Left ventricle myocardium inferior (tissue), 1 donor: ENCODE results near the gene FGF23. TPM values are rescaled to one million over a fixed set of nuclear protein-coding genes. Genes with fewer than 3 reads are reported as not detected.

ENCODE experiments used
- DNase-seq: peaks from one replicate; pipeline ENCODE4 v3.0.0-alpha.2; 2020
- H3K27ac ChIP-seq: fragments of 200-600 bp; replicated peaks from 2 replicates; pipeline ENCODE4 v1.8.0; 2021
- H3K27me3 ChIP-seq: fragments of 200-600 bp; 2 replicates; pipeline ENCODE4 v1.8.0; 2021; ENCODE audit warnings: low read depth
- H3K36me3 ChIP-seq: fragments of 200-600 bp; 2 replicates; pipeline ENCODE4 v1.8.0; 2021
- H3K4me1 ChIP-seq: fragments of 200-600 bp; 2 replicates; pipeline ENCODE4 v1.8.0; 2021
- H3K4me3 ChIP-seq: fragments of 200-600 bp; 2 replicates; pipeline ENCODE4 v1.8.0; 2021; ENCODE audit warnings: mild to moderate bottlenecking, moderate library complexity
- H3K9me3 ChIP-seq: fragments of 200-600 bp; replicated peaks from 2 replicates; pipeline ENCODE4 v1.8.0; 2021
- CTCF ChIP-seq: fragments of 200-600 bp; IDR thresholded peaks from 2 replicates; pipeline ENCODE4 v1.8.0; 2021; ENCODE audit warnings: antibody characterized with exemption, mild to moderate bottlenecking, borderline replicate concordance
- intact Hi-C: fragments of 100-400 bp; cut with micrococcal nuclease; formaldehyde crosslinking; loops from one replicate; pipeline ENCODE4 v1.11.0; 2022
- total RNA-seq: library from RNA; stranded (reverse); fragmentation: NEBNext Ultra II Directional; extraction: Animal tissue kit (Norgen Biotek cat#: 25700); gene quantifications from one replicate; pipeline ENCODE4 v1.2.1, GENCODE V29; 2021
- donor health status: DM: no; HTN: yes; CAD: no; lungs with severe emphysema.

Gene FGF23
- total RNA-seq, 1 donor from 2014 or later, result not detected

DNA sequence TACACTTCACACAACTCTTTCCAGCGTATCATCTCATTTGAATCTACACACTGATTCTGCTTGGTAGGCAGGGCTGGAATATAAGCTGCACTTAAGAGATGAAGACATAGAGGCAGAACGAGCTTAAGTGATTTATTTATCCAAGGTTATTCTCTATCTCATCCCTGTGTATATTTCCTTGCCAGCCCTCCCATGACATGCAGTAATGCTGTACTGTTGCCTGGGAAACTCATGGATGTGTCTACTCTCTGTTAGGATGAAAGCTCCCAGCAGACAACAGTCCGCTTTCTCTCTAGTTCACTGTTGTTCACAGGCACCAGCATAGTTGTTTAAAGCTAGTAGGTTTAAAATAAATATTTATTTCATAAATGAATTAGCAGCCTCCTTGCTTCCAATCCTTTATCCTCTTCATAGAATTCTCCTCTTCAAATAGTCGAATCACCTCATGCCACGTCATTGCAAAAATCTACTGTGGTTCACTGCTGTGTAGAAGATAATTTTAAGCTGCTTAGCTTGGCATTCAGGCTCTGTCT, 40.7 kb upstream of the FGF23 start:
- H3K27me3 ChIP-seq, result peaks cover 35% of the 10 kb centered on the region
- no peak for TF ChIP-seq CTCF
- no peak overlapping the region for H3K27ac ChIP-seq
- no peaks in the 10 kb centered on the region for H3K36me3 ChIP-seq
- no peak overlapping the region for H3K4me3 ChIP-seq
- no peaks in the 10 kb centered on the region for H3K9me3 ChIP-seq
- no peak for DNase-seq
- intact Hi-C loops, result loop anchor here (5.0 kb wide), 1 partner anchor 107 kb away; no protein-coding TSS in a partner anchor
- H3K4me1 ChIP-seq, result peaks cover 5% of the 10 kb centered on the region

- H3K4me1 ChIP-seq, result peaks cover 11% of the 10 kb centered on the region
- no peaks in the 10 kb centered on the region for H3K9me3 ChIP-seq
- no peak overlapping the region for H3K27ac ChIP-seq
- no peak overlapping the region for H3K4me3 ChIP-seq
- H3K27me3 ChIP-seq, result peaks cover 41% of the 10 kb centered on the region
- DNase-seq, result no peak
- no peaks in the 10 kb centered on the region for H3K36me3 ChIP-seq
- TF ChIP-seq CTCF, result no peak
- intact Hi-C loops, result no loop called here
These were observed 39.4 kb upstream of the FGF23 start for GRCh38 chr12:4418913-4419312.

DNA sequence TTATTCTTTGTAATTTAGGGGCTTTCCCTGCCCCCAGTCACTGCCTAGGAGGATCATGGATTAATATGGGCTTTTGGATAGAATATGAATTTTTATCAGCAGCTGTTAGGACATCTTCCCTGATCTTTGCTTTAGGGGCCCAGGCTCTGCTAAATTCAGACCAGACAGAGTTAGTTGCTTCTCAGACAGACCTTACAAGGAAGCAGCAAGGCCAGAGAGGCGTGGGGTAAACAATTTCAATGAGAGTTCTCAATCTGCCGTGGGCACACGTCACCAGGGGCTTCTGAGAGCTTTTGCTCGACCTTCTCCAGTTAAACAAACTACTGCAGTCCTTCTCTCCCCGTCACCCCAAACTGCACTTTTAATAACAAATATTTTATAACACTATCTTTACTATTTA, 38.4 kb upstream of the FGF23 start:
- H3K4me1 ChIP-seq, result peaks cover 11% of the 10 kb centered on the region
- H3K9me3 ChIP-seq, result no peaks in the 10 kb centered on the region
- H3K36me3 ChIP-seq, result no peaks in the 10 kb centered on the region
- intact Hi-C loops, result no loop called here
- DNase-seq, result no peak
- TF ChIP-seq CTCF, result no peak
- H3K4me3 ChIP-seq, result no peak overlapping the region
- H3K27ac ChIP-seq, result no peak overlapping the region
- H3K27me3 ChIP-seq, result peaks cover 41% of the 10 kb centered on the region

- intact Hi-C loops, result no loop called here
- TF ChIP-seq CTCF, result no peak
- DNase-seq, result no peak
- no peaks in the 10 kb centered on the region for H3K36me3 ChIP-seq
- H3K27me3 ChIP-seq, result peaks cover 41% of the 10 kb centered on the region
- no peak overlapping the region for H3K4me3 ChIP-seq
- H3K27ac ChIP-seq, result no peak overlapping the region
- H3K9me3 ChIP-seq, result no peaks in the 10 kb centered on the region
- peaks cover 11% of the 10 kb centered on the region for H3K4me1 ChIP-seq
These were observed 37.9 kb upstream of the FGF23 start for GRCh38 chr12:4417455-4417854.

DNA sequence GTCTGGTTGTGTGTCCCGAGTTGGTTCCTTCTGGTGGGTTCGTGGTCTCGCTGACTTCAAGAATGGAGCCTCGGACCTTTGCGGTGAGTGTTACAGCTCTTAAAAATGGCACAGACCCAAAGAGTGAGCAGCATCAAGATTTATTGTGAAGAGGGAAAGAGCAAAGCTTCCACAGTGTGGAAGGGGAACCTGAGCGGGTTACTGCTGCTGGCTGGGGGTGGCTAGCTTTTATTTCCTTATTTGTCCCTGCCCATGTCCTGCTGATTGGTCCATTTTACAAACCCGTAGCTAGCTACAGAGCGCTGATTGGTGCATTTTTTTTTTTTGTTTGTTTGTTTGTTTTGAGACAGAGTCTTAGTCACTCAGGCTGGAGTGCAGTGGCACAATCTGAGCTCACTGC, 36.8 kb upstream of the FGF23 start:
- Histone ChIP-seq H3K4me3 (no peak overlapping the region), H3K27ac (no peak overlapping the region), H3K9me3 (no peaks in the 10 kb centered on the region), H3K4me1 (peaks cover 11% of the 10 kb centered on the region), H3K27me3 (peaks cover 41% of the 10 kb centered on the region), H3K36me3 (no peaks in the 10 kb centered on the region)
- no peak for TF ChIP-seq CTCF
- DNase-seq, result no peak
- intact Hi-C loops, result no loop called here

DNA sequence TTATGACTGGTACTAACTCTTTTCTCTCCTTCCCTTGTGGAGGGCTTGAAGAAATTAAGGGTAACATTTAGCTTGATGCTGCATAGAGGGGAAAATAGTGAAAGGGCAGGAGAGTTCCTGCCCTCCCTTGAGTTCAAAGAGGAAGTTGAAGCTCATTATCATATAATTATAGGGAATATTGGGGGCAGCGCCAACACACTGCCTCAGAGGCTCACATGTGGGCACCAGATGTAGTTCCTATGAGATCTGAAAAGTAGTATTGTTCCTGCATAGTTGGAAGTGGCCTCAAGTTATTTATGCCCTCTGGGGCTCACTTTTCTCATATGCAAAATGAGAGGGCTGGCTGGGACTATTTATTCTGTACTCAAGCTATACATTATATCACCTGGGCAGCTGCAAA, 33.0 kb upstream of the FGF23 start:
- no peak for TF ChIP-seq CTCF

More for the DNA sequence above, 33.0 kb upstream of the FGF23 start:
- Histone ChIP-seq H3K36me3 (no peaks in the 10 kb centered on the region), H3K4me1 (peaks cover 11% of the 10 kb centered on the region), H3K27ac (no peak overlapping the region), H3K27me3 (peaks cover 14% of the 10 kb centered on the region), H3K9me3 (no peaks in the 10 kb centered on the region), H3K4me3 (no peak overlapping the region)
- DNase-seq, result no peak
- intact Hi-C loops, result no loop called here
